Retinal pigment epithelial cell (primary cell): Measurements from ENCODE around the gene ARFGEF3.

ENCODE experiments used
- DNase-seq: peaks from one replicate; pipeline ENCODE4 v3.0.0-alpha.2; 2010; ENCODE audit warnings: low read depth
- H3K4me3 ChIP-seq: 2 replicates; pipeline ENCODE4 v1.5.1; 2011; ENCODE audit warnings: mild to moderate bottlenecking, low read length, control low read depth, moderate library complexity
- CTCF ChIP-seq: conservative IDR thresholded peaks from 2 replicates; pipeline ENCODE4 v1.5.1; 2011; ENCODE audit warnings: low read depth, low read length, control low read depth, inconsistent platforms

ARFGEF3 gene

DNA sequence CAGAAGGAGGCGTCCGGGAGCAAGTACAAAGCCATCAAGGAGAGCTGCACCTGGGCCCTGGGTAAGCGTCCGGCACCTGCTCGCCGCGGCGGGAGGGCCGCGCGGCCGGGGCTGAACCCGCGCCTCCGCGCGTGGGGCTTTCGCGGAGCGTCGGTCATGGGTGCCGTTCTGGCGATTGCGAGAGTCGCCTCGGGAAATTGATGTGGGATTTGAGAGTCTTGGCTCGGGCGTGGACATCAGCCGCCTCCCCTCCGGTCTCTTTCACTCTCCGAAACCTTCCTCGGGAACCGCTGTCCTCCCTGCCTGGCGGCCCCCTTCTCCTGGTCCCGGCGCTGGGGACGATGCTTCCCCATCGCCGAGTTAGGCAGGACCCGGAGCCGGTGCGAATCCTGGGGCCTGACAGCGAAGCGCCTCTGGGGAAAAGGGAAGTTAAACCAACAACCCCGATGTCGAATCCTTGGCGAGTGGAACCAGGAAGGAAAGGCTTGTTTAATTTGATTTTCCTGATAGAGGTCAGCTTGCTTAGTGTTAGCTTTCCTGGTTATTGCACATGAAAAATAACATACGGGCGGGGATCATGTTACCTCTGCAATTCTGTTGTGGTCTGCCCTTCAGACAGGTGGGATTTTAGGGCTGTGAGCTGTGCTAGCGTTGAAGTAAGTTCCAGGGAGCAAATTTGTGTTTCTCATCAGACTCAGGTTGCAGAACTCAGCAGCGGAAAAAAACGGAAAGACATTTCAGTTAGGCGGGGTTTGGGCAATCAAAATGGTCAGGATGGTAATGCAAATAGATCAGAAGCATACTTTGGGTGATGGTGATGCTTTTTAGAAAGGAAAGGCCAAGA, 594 bp downstream of the ARFGEF3 start:
- TF ChIP-seq CTCF: no peak
- peak overlapping the region; percentile 80 for H3K4me3 ChIP-seq
- DNase-seq: no peak

- H3K4me3 ChIP-seq: peak overlapping the region; percentile 80
- no peak for TF ChIP-seq CTCF
- no peak for DNase-seq
Observed at GRCh38 chr6:138162955-138163575, 1.3 kb downstream of the ARFGEF3 start.

DNA sequence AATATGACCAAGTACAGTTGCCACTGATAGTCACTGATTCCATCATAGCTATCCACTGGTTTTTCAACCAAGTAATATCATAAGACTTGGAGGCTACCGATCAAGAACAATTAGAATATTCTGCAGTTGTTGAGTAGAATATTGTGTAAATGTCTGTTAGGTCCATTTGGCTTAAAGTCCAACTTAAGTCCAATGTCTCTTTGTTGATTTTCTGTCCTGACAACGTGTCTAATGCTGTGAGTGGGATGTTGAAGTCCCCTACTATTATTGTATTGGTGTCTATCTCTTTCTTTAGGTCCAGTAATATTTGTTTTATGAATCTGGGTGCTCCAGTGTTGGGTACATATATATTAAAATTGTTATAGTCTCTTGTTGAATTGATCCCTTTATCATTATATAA, 13.9 kb downstream of the ARFGEF3 start:
- no peak for TF ChIP-seq CTCF
- DNase-seq: no peak
- H3K4me3 ChIP-seq: no peak overlapping the region

DNA sequence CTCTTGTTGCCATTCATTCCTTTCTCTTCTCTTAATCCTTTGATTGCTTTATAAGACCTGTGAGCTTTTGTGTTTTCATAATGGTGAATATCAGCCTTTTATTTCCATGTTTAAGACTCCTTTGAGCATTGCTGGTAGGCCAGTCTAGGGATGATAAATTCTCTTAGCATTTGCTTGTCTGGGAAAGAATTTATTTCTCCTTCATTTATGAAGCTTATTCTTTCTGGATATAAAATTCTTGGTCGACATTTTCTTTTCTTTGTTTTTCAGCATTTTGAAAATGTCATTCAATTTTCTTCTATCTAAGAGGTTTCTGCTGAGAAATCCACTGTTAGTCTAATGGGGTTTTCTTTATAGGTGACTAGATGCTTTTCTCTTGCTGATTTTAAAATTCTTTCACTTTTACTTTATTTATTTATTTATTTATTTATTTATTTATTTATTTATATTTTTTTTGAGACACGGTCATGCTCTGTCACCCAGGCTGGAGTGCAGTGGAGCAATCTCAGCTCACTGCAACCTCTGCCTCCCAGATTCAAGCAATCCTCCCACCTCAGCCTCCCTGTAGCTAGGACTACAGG, 15.0 kb downstream of the ARFGEF3 start:
- H3K4me3 ChIP-seq: no peak overlapping the region
- DNase-seq: no peak
- no peak for TF ChIP-seq CTCF

GRCh38 chr6:138182939-138183789, 21.4 kb downstream of the ARFGEF3 start:
- no peak overlapping the region for H3K4me3 ChIP-seq
- TF ChIP-seq CTCF: no peak
- no peak for DNase-seq

DNA sequence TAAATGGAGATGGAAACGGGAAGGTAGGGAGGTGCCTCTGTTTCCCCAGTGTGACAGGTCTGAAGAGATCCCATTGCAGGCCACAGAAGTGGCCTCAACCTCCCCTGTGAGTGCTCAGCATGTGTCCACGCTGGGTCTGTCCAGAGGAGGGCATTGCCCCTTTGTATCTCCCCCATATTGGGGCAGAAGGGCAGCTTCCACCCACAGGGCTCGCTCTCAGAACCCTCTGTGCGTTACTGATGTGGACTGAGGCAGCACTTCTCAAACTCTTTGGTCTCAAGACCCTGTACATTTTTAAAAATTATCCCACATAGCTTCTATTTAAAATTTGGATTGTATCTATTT, 22.0 kb downstream of the ARFGEF3 start:
- TF ChIP-seq CTCF: no peak
- H3K4me3 ChIP-seq: no peak overlapping the region
- no peak for DNase-seq
